Right lobe of liver (tissue), 4 donors: ENCODE results near the gene MGME1.

Experiments used
- CTCF ChIP-seq, 4 donors: fragments of 200-600 bp in 3 of 4; fragments of 450-650 bp in 1 of 4; IDR thresholded peaks; one replicate each; pipeline versions ENCODE4 v1.5.1 to v1.8.0; 2016 to 2022; ENCODE audit warnings: antibody characterized with exemption in 4 of 4, mild to moderate bottlenecking in 2 of 4
- POLR2A ChIP-seq: fragments of 450-650 bp; IDR thresholded peaks from one replicate; pipeline ENCODE4 v1.6.1; 2017; ENCODE audit warnings: antibody characterized with exemption, mild to moderate bottlenecking
- donor health status: DM: no; HTN: no; CAD: no.
- donor health status: DM: no; HTN: no; CAD: no.
- donor health status: DM: no; HTN: yes; CAD: no.

- no peak for TF ChIP-seq POLR2A
- TF ChIP-seq CTCF (IDR thresholded peaks at IDR 0.05) = no peak
Measured at GRCh38 chr20:17935186-17935585, 33.6 kb upstream of the MGME1 start.
